Mucosa of stomach (tissue), 1 donor: ENCODE data around the gene SELENON.

Experiments
- H3K27me3 ChIP-seq: one replicate; pipeline ENCODE4 v1.7.0; 2013; ENCODE audit warnings: mild to moderate bottlenecking, low read length; ENCODE audit not compliant: control insufficient read depth, insufficient read depth
- H3K36me3 ChIP-seq: one replicate; pipeline ENCODE4 v1.7.0; 2013; ENCODE audit warnings: low read length; ENCODE audit not compliant: control insufficient read depth, insufficient read depth
- H3K4me1 ChIP-seq: one replicate; pipeline ENCODE4 v1.7.0; 2013; ENCODE audit warnings: mild to moderate bottlenecking, low read length; ENCODE audit not compliant: control insufficient read depth, insufficient read depth
- H3K4me3 ChIP-seq: one replicate; pipeline ENCODE4 v1.7.0; 2013; ENCODE audit warnings: low read length
- H3K9ac ChIP-seq: one replicate; pipeline ENCODE4 v1.7.0; 2013; ENCODE audit warnings: mild to moderate bottlenecking, low read length, moderate library complexity
- H3K9me3 ChIP-seq: one replicate; pipeline ENCODE4 v1.7.0; 2013; ENCODE audit warnings: mild to moderate bottlenecking, low read length, moderate library complexity; ENCODE audit not compliant: control insufficient read depth
- donor health status: Pancreatic carcinoma.

SELENON gene

DNA sequence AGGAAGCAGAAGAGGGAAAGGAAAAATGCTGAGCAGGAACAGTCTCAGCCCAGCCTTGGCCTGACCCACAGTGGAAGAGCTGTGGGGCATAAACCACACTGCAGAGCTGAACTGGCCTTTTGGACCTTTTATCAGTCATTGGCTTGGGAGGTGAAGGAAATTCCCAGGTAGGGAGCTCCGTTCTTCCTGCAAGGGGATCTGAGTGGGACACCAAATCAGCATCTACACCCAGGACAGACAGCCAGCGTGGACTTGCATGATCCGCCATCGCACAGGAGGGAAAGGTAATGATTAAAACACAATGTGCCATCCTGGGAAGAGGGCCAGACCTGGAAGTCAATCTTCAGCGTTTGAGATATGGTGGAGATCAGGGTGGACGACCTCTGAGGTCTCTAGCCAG is 18.6 kb downstream of the SELENON start:
- Histone ChIP-seq H3K4me1 (peaks cover 28% of the 10 kb centered on the region), H3K36me3 (no peaks in the 10 kb centered on the region), H3K9me3 (no peaks in the 10 kb centered on the region), H3K4me3 (no peak overlapping the region), H3K27me3 (no peaks in the 10 kb centered on the region), H3K9ac (peak overlapping the region; percentile 18)

DNA sequence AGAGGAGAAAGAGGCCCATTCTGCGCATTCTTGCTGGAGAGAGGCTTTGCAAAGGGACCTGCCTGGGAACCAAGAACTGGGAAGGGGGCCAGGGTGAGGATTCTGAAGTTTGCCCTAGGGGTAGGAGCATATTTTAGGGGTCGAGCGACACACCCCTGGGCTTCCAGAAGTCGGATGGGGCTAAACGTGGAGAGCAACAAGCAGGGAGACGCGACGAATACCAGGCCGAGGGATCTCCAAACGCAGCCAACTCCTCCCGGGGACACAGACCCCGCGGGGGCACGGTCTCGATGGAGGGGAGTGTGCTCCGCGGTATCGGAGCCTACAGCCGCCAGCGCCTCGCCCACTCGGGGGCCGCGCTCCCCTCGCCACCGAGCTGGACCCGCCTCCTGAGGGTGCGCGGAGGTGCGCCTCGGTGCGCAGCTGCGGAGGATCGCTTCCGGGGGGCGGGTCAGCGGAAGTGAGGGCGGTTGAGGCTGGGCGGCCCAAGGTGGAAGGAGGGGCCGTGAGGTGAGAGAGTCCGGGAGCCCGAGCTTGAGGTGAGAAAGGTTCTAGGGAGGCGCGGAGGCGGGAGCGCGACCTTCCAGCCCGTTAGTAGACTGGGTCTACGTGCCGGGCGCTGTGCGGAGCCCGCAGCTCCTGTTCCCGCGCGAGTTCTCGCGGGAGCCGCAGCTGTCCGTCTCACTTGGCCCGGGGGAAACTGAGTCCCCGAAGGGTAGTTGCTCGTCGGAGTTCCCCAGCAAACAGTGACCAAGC is 19.7 kb downstream of the SELENON start, which contains the start of gene MTFR1L:
MTFR1L (plus strand) TSS at position 464 of the 756 bp plus-strand sequence. CDS start 3,151 bp downstream, outside the sequence.
- H3K4me1 ChIP-seq = peaks cover 28% of the 10 kb centered on the region
- H3K36me3 ChIP-seq = no peaks in the 10 kb centered on the region
- no peaks in the 10 kb centered on the region for H3K9me3 ChIP-seq
- peak within 1 kb of the TSS; percentile 90 for H3K9ac ChIP-seq
- peak within 1 kb of the TSS; percentile 92 for H3K4me3 ChIP-seq
- no peaks in the 10 kb centered on the region for H3K27me3 ChIP-seq

DNA sequence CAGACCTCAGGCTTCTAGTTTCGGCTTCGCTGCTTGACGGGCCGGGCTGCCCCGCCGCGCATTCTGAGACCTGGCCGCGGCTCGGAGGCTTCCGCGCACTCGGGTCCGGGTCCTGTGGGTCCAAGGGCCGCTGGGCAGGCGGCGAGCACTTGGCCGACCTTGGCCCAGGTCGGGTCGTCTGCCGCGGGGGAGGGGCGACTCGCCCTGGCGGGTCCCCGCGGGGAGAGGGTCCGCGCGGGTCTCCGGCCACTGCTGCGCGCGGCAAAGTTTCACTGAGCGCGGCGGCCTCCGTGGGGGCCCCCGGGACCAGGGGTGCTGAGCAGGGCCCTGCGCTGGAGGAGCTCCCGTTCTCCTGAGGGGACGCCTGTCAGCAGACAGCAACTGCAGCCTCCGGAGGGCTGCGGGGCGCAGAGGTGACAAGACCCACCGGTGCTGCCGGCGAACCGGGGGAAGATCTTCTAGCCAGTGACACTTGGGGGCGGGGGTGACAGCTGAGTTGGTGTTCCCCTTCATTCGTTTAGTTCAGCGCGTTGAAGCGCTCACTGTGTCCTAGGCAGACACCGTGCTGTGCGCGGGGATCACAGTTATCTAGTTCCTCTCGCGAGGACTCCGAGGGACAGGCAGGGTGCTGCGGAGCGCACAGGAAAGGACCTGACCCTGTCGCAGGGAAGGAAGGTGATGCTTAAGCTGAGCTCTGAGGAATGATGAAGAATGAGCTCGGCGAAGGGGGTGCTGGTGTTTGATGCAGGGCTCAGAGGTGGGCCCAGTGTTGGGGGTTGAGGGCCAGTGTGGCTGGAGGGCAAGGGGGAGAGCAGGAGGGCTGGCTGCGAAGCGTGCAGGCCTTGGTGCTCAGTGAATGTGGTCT is 20.5 kb downstream of the SELENON start:
- Histone ChIP-seq H3K4me1 (peaks cover 28% of the 10 kb centered on the region), H3K36me3 (no peaks in the 10 kb centered on the region), H3K4me3 (peak overlapping the region; percentile 92), H3K9me3 (no peaks in the 10 kb centered on the region), H3K9ac (peak overlapping the region; percentile 90), H3K27me3 (no peaks in the 10 kb centered on the region)

DNA sequence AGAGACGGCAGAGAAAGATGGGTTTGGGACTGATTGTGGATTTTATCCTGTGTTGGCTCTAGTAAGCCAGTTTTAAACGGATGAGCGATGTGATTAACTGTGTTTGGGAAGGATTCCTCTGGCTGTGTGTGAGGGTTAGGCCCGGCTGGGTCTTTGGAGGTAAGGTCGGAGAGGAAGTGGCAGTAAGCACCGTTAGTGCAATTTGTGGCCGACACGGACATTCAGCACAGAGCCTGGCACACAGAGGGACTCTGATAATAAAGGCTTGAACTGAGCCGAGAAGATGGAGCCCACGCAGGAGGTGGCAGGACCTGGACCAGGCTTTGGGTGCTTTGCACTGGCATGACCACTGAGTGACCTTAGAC is 21.1 kb downstream of the SELENON start:
- Histone ChIP-seq H3K4me3 (peak overlapping the region; percentile 92), H3K27me3 (no peaks in the 10 kb centered on the region), H3K9ac (peak overlapping the region; percentile 90), H3K4me1 (peaks cover 28% of the 10 kb centered on the region), H3K9me3 (no peaks in the 10 kb centered on the region), H3K36me3 (no peaks in the 10 kb centered on the region)

DNA sequence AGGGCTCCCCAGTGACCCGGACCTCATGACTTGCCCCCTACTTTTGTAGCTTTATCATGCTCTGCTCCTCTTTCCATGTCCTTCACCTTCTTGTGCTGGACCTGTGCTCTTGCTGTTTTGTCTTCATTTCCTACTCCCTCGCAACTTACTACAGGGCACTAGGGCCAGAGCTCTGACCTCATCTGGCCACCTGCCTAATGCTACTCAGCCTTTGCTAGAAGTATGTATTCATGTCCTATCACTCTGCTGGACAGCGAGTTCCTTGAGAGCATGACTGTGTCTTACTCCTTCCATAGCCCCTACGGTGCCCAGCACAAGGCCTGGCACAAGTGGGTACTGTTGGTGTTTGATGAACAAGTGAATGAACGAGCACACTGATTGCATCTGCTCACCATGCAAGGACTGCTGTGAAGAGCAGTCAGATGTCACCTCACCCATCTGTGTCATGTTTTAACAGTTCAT is 21.7 kb downstream of the SELENON start:
- no peaks in the 10 kb centered on the region for H3K27me3 ChIP-seq
- H3K9ac ChIP-seq = no peak overlapping the region
- H3K4me3 ChIP-seq = no peak overlapping the region
- peaks cover 28% of the 10 kb centered on the region for H3K4me1 ChIP-seq
- H3K9me3 ChIP-seq = no peaks in the 10 kb centered on the region
- no peaks in the 10 kb centered on the region for H3K36me3 ChIP-seq

DNA sequence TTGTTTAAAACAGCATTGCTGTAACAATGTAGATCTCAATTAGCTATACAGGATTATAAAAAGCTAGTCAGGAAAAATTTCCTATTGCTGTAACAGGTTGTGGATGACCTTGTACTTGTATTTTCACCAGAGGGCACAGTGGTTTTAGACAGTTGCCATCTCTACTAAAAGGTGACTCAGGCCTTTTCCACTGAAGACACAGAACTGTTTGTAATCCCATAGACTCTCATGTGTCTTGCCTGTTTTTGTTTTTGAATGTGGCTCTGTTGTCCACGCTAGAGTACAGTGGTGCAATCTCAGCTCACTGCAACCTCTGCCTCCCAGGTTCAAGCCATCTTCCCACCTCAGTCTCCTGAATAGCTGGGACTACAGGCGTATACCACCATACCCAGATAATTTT is 25.6 kb downstream of the SELENON start:
- Histone ChIP-seq H3K4me3 (no peak overlapping the region), H3K27me3 (no peaks in the 10 kb centered on the region), H3K9me3 (no peaks in the 10 kb centered on the region), H3K36me3 (peaks cover 3% of the 10 kb centered on the region), H3K9ac (no peak overlapping the region), H3K4me1 (peaks cover 12% of the 10 kb centered on the region)

DNA sequence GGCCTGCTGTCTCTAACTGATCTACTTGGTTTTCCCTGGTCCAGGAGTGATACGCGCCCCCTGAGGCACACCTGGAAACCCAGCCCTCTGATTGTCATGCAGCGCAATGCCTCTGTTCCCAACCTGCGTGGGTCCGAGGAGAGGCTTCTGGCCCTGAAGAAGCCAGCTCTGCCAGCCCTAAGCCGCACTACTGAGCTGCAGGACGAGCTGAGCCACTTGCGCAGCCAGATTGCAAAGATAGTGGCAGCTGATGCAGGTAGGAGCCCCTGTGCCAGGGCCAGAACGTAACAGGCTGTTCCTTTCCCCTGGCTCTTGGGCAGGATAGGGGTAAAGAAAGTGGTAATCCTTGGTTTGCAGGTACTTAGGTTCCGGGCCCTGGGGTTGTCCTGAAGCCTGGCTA is 26.6 kb downstream of the SELENON start:
- Histone ChIP-seq H3K36me3 (peaks cover 10% of the 10 kb centered on the region), H3K9me3 (no peaks in the 10 kb centered on the region), H3K27me3 (no peaks in the 10 kb centered on the region), H3K4me3 (no peak overlapping the region), H3K4me1 (peaks cover 3% of the 10 kb centered on the region), H3K9ac (no peak overlapping the region)

DNA sequence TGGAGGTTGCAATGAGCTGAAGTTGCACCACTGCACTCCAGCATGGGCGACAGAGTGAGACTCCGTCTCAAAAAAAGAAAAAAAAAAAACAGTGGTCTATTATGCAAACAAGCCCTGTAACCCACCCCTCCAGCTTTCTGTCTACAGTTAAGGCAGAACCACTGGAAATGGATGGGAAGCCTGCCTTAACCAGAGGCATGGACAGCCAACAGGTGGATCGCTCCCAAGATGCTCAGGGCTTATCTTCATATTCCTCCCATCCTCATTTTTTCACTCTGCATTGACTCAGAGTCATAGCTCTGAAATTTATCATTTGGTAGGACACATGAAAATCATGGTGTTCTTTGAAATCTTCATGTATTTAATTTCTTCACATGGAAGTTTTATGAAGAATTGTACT is 28.5 kb downstream of the SELENON start:
- no peaks in the 10 kb centered on the region for H3K27me3 ChIP-seq
- no peak overlapping the region for H3K4me3 ChIP-seq
- H3K4me1 ChIP-seq = no peaks in the 10 kb centered on the region
- peaks cover 19% of the 10 kb centered on the region for H3K36me3 ChIP-seq
- H3K9me3 ChIP-seq = no peaks in the 10 kb centered on the region
- H3K9ac ChIP-seq = no peak overlapping the region

DNA sequence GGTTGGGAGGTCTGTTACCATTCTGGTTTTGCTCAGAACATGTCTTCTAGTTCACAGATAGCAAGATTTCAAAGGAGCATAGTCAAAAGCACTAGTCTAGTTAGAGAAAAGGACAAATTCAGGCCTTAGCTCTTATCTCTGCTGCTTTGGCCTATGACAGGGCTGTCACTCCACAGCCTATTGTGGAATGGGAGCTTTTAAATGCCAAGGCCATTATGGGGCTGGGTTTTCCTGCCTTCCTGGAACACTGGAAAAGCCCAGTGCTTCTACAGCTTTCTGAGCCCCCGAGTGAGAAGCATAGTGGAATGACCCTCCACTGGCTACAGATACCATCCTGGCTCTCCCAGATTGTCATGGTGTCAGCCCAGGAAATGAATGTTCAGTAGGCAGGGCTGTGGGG is 29.1 kb downstream of the SELENON start:
- H3K27me3 ChIP-seq = no peaks in the 10 kb centered on the region
- H3K4me3 ChIP-seq = no peak overlapping the region
- H3K36me3 ChIP-seq = peaks cover 19% of the 10 kb centered on the region
- H3K9ac ChIP-seq = no peak overlapping the region
- no peaks in the 10 kb centered on the region for H3K4me1 ChIP-seq
- H3K9me3 ChIP-seq = no peaks in the 10 kb centered on the region

DNA sequence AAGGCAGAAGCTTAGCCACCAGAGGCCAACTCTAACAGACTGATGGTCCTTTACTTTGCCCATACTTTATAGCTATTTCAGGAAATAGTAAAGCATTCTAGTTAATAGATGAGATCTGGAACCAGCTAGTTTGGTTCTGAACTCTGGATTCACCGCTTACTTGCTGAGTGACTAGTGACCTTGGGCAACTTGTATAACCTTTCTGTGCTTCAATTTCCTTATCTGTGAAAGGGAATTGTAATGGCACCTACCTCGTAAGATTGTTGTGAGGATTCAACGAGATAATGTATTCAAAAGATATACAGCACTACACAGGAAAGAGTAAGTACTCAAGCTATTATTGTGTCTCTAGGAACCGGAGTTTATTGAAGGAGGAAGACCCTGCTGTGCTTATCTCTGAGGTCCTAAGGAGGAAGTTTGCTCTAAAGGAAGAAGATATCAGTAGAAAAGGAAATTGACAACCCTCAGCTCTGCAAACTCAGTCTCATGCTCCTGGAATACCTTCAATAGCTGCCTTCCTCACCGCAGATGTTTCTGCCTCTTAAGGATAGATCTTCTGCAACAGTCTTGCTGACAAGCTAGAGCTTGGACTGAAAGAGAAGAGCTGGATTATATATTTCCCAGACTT is 31.7 kb downstream of the SELENON start:
- Histone ChIP-seq H3K4me3 (no peak overlapping the region), H3K9ac (no peak overlapping the region), H3K36me3 (peaks cover 19% of the 10 kb centered on the region), H3K9me3 (no peaks in the 10 kb centered on the region), H3K4me1 (no peaks in the 10 kb centered on the region), H3K27me3 (no peaks in the 10 kb centered on the region)

DNA sequence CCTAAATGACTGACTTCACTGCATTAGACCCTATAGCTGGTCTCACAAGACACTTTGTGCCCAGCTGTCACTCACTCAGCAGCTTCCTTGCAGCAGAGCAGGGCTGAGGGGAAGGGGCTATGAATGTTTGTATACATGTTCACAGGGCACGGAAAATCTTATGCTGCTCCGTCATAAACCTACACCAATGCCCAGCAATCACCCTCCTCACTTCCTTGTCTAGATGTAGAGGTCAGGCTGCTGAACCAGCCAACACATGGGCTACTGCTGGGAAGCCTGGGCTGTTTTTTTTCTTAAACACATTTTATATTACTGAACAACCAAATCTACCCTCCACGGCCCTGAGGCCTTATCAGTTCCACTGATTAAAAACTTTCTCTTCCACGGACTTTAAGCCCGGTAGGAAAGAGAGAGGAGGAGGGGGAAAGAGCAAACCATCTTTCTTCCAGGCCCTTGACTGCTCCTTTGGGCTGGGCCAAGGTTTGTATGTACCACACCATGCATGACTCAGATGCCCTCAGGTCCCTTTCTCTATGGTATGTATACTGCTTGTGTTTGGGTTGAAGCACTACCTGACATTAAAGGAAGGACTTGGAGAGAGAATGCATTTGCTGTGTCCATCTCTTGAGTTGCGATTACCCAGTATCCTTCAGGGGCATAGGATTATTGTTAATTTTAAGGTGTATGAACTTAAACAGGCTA is 32.5 kb downstream of the SELENON start:
- Histone ChIP-seq H3K36me3 (peaks cover 19% of the 10 kb centered on the region), H3K27me3 (no peaks in the 10 kb centered on the region), H3K9me3 (no peaks in the 10 kb centered on the region), H3K4me1 (no peaks in the 10 kb centered on the region), H3K4me3 (no peak overlapping the region), H3K9ac (no peak overlapping the region)
